K562 (cell line): ENCODE results near the gene KIF17. TPM values are rescaled to one million over a fixed set of nuclear protein-coding genes. Genes with fewer than 3 reads are reported as not detected.
A peak's percentile ranks its signal among the peaks of the same experiment; 100 is the strongest.

Source experiments
- ATAC-seq: fragments of 200-7000 bp; cut with Tn5 transposase; 3 replicates; pipeline ENCODE4 v1.9.1; 2020; ENCODE audit warnings: moderate library complexity
- BruUV-seq: library from RNA; stranded (reverse); fragments of 400-500 nt; replicated peaks from 2 replicates; lab custom pipeline; 2021; lab: Mats Ljungman, UMichigan
- CTCF ChIA-PET: fragments of 300-600 bp; formaldehyde crosslinking; extraction: SDS; loops from one replicate; lab custom pipeline; 2021; ENCODE audit warnings: low intra/inter-chr PET ratio; lab: Yijun Ruan, JAX
- POLR2A ChIA-PET: fragments of 300-600, 350-650 bp; sonication (Branson Sonifier 250); formaldehyde crosslinking; extraction: SDS; loops from one replicate; lab custom pipeline; 2021; ENCODE audit warnings: antibody characterized with exemption, inconsistent platforms; lab: Yijun Ruan, JAX
- DNase-seq, 4 experiments: peaks; one replicate each; pipeline versions ENCODE4 v3.0.0 to v3.0.0-alpha.2; 2011 to 2018; ENCODE audit warnings: low spot score in 3 of 4, mixed read lengths in 3 of 4; ENCODE audit errors: extremely low read depth in 1 of 4
- FAIRE-seq: peaks from 2 replicates; lab custom pipeline; 2011; peaks lifted over from hg19 to GRCh38; lab: Jason Lieb, UNC
- H2AFZ ChIP-seq: 2 replicates; pipeline ENCODE4 v1.6.0; 2011; ENCODE audit warnings: low read depth, low read length, control low read depth, inconsistent platforms
- H3K27ac ChIP-seq: fragments of 200-600 bp; 3 replicates; pipeline ENCODE4 v1.8.0; 2011; ENCODE audit warnings: low read depth, mild to moderate bottlenecking, control low read depth, inconsistent platforms, low read length, moderate library complexity, mixed read lengths; ENCODE audit errors: extremely low read depth
- H3K27me3 ChIP-seq, 2 experiments: fragments of 300-600 bp in 1 of 2; 2 replicates in 1 of 2; 3 replicates in 1 of 2; pipeline versions ENCODE4 v1.6.0 to v1.8.0; 2011; ENCODE audit warnings: inconsistent platforms in 2 of 2, low read length in 2 of 2, mild to moderate bottlenecking in 1 of 2, mixed read lengths in 1 of 2, moderate library complexity in 1 of 2; ENCODE audit not compliant: control insufficient read depth in 2 of 2, insufficient read depth in 2 of 2
- H3K36me3 ChIP-seq: fragments of 300-600 bp; 3 replicates; pipeline ENCODE4 v1.8.0; 2011; ENCODE audit warnings: mild to moderate bottlenecking, low read length, inconsistent platforms; ENCODE audit not compliant: control insufficient read depth, insufficient read depth
- H3K4me1 ChIP-seq, 2 experiments: fragments of 200-600 bp in 1 of 2; replicated peaks in 1 of 2; 2 replicates in 1 of 2; 3 replicates in 1 of 2; pipeline versions ENCODE4 v1.5.1 to v1.8.0; 2011; ENCODE audit warnings: inconsistent platforms in 2 of 2, low read length in 2 of 2, mild to moderate bottlenecking in 1 of 2, mixed read lengths in 1 of 2, moderate library complexity in 1 of 2; ENCODE audit not compliant: control insufficient read depth in 2 of 2, insufficient read depth in 2 of 2
- H3K4me2 ChIP-seq: 2 replicates; pipeline ENCODE4 v1.6.1; 2011; ENCODE audit warnings: low read length, control low read depth, inconsistent platforms, mixed read lengths; ENCODE audit not compliant: insufficient read depth
- H3K4me3 ChIP-seq: fragments of 200-600 bp; sonication (generic), shearing (Covaris generic); 2 replicates; pipeline ENCODE4 v1.5.1; 2016; ENCODE audit warnings: control low read depth, inconsistent platforms
- H3K79me2 ChIP-seq: fragments of 200-600 bp; 3 replicates; pipeline ENCODE4 v1.8.0; 2011; ENCODE audit warnings: low read length, inconsistent platforms; ENCODE audit not compliant: control insufficient read depth, insufficient read depth
- H3K9ac ChIP-seq, 2 experiments: 2 replicates each; pipeline versions ENCODE4 v1.6.0 to v1.6.1; 2011; ENCODE audit warnings: low read depth in 2 of 2, low read length in 2 of 2, control low read depth in 1 of 2, inconsistent platforms in 1 of 2, mild to moderate bottlenecking in 1 of 2, mixed read lengths in 1 of 2; ENCODE audit not compliant: insufficient read depth in 1 of 2
- H3K9me1 ChIP-seq: one replicate; pipeline ENCODE4 v1.6.0; 2011; ENCODE audit warnings: inconsistent platforms, mild to moderate bottlenecking, low read length, moderate library complexity; ENCODE audit not compliant: control insufficient read depth, insufficient read depth
- H3K9me3 ChIP-seq: replicated peaks from 2 replicates; pipeline ENCODE4 v1.5.1; 2011; ENCODE audit warnings: low read depth, low read length, inconsistent platforms; ENCODE audit not compliant: control insufficient read depth, insufficient read depth
- H4K20me1 ChIP-seq: replicated peaks from 2 replicates; pipeline ENCODE4 v1.6.1; 2011; ENCODE audit warnings: low read length, inconsistent platforms, mixed read lengths; ENCODE audit not compliant: control insufficient read depth, insufficient read depth
- BCOR ChIP-seq: fragments of 450-650 bp; IDR thresholded peaks from 2 replicates; pipeline ENCODE4 v1.6.1; 2016
- CTBP1 ChIP-seq: fragments of 450-650 bp; IDR thresholded peaks from 2 replicates; pipeline ENCODE4 v1.6.1; 2016; ENCODE audit warnings: borderline replicate concordance
- EHMT2 ChIP-seq: fragments of 450-650 bp; IDR thresholded peaks from 2 replicates; pipeline ENCODE4 v1.6.1; 2018; ENCODE audit warnings: antibody characterized with exemption
- HMGN3 ChIP-seq: IDR thresholded peaks from 2 replicates; pipeline ENCODE4 v1.6.1; 2011; ENCODE audit warnings: borderline replicate concordance, low read depth, mild to moderate bottlenecking, mixed read lengths, low read length; ENCODE audit not compliant: insufficient read length; ENCODE audit errors: extremely low read depth
- NR2C2 ChIP-seq, 2 experiments: fragments of 200-800 bp in 1 of 2; sonication (Bioruptor generic) in 1 of 2; sonication (generic) in 1 of 2; formaldehyde crosslinking in 1 of 2; IDR thresholded peaks; 2 replicates each; pipeline versions ENCODE4 v1.6.1 to v1.8.0; 2016 to 2022; ENCODE audit warnings: mild to moderate bottlenecking in 1 of 2, missing compliant biosample characterization in 1 of 2, missing genetic modification characterization in 1 of 2, missing genetic modification reagents in 1 of 2
- PRPF4 ChIP-seq: fragments of 200-400 bp; formaldehyde crosslinking; IDR thresholded peaks from one replicate; pipeline ENCODE4 v1.6.1; 2017; ENCODE audit warnings: low read length, low read depth, mild to moderate bottlenecking; ENCODE audit not compliant: insufficient read depth, poor library complexity, severe bottlenecking
- RBM25 ChIP-seq: fragments of 200-400 bp; formaldehyde crosslinking; IDR thresholded peaks from 2 replicates; pipeline ENCODE4 v1.6.1; 2018; ENCODE audit warnings: low read length, low read depth, moderate library complexity; ENCODE audit not compliant: severe bottlenecking
- ZFP36 ChIP-seq: fragments of 150-350 bp; IDR thresholded peaks from 2 replicates; pipeline ENCODE4 v1.6.1; 2018; ENCODE audit warnings: low read length, low read depth; ENCODE audit not compliant: partially characterized antibody
- ZNF239 ChIP-seq: fragments of 250-450 bp; sonication (Bioruptor Pico); IDR thresholded peaks from 2 replicates; pipeline ENCODE4 v1.4.0; 2020; ENCODE audit warnings: mild to moderate bottlenecking
- ZNF384 ChIP-seq: IDR thresholded peaks from 2 replicates; pipeline ENCODE4 v1.6.1; 2012; ENCODE audit warnings: low read depth, low read length, improper control_type of control experiment
- WGBS: fragments of 100-300 bp; shearing (Covaris generic); methylation state at CpG from one replicate; pipeline ENCODE4 v1.1.6; 2016; ENCODE audit warnings: low coverage, mixed read lengths; ENCODE audit not compliant: insufficient coverage; ENCODE audit errors: missing lambda C conversion rate; 5-methylcytosine and 5-hydroxymethylcytosine counted together
- in situ Hi-C: fragments of 300-500 bp; cut with MboI; formaldehyde crosslinking; loops from 4 replicates; pipeline ENCODE4 v1.15.0; 2018; ENCODE audit warnings: inconsistent platforms, mixed read lengths
- intact Hi-C: fragments of 100-400 bp; cut with micrococcal nuclease; formaldehyde crosslinking; loops from 2 replicates; pipeline ENCODE4 v1.14.2; 2022
- polyA plus RNA-seq, 8 experiments: library from polyadenylated mRNA; depleted of rRNA in 4 of 8; stranded (reverse) in 5 of 8; unstranded in 3 of 8; fragments of >200 nt; fragmentation: Nextera tagmentation in 2 of 8; fragmentation: Illumina TruSeq in 1 of 8; extraction: Ambion mirVana in 2 of 8; extraction: Trizol in 1 of 8; gene quantifications; 2 replicates each; pipeline versions ENCODE4 v1.2.1 to v1.2.3, GENCODE V29; 2011 to 2014; ENCODE audit warnings: inconsistent platforms in 1 of 8, missing spikeins in 1 of 8
- total RNA-seq, 7 experiments: library from RNA; depleted of rRNA in 6 of 7; stranded (reverse); fragments of >200 nt in 6 of 7; fragmentation: Illumina TruSeq in 2 of 7; extraction: Trizol in 2 of 7; gene quantifications; 2 replicates each; pipeline versions ENCODE4 v1.2.1 to v1.2.3, GENCODE V29; 2011 to 2021; ENCODE audit warnings: low replicate concordance in 1 of 7
- TF ChIP-seq, protein P1 (sequence below), 2 experiments: fragments of 450-650 bp; IDR thresholded peaks; 2 replicates each; pipeline ENCODE4 v1.6.1; 2018; ENCODE audit warnings: mild to moderate bottlenecking in 2 of 2, low read depth in 1 of 2; ENCODE audit not compliant: partially characterized antibody in 2 of 2

Gene KIF17
- total and polyA plus RNA-seq, 9 of the 15 experiments (the other 6 are each of a cell fraction or from before 2014, with no cell fraction given): 0.04 to 0.47 (median 0.18) TPM; not detected in 5

DNA sequence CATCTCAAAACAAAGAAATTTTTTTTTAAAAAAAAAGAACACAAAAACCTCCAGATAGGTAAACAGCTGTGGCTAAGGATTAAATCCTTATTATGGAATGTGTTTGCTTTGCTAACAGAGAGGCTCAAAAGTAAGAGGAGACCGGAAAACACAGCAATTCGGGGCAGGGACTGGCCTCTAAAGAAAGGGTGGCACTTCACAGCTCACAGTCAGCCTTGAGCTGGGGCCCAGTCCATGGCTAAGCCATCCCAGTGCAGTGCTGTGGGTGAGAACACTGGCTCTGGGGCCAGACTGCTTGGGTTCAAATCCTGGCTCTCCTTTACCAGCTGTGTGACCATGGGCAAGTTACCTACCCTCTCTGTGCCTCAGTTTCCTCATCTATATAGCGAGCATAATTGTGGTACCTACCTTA lies 28.2 kb downstream of the KIF17 start:
- no peak overlapping the region for H2AFZ ChIP-seq
- FAIRE-seq (no peak), ATAC-seq (no peak), DNase-seq (no peak)
- H3K4me1 ChIP-seq: peaks cover 0 to 12% of the 10 kb centered on the region in 2 experiments; a peak in 2 of 5 replicates
- intact Hi-C loops: loop anchor here (10.0 kb wide), 1 partner anchor 205 kb away; no protein-coding TSS in a partner anchor
- H3K9me1 ChIP-seq: no peaks in the 10 kb centered on the region
- H3K9ac ChIP-seq: no peak overlapping the region
- ChIA-PET POLR2A (no interaction called here), CTCF (no interaction called here)
- H3K27me3 ChIP-seq: peaks cover 32 to 71% of the 10 kb centered on the region in 2 experiments
- H3K27ac ChIP-seq: no peak overlapping the region
- 8% methylated on average over 3 of the region's 3 CpGs for WGBS
- no TSS peak for BruUV-seq
- 0 out of 2 replicates have a peak, but pooled peaks cover 6% of the 10 kb centered on the region for H4K20me1 ChIP-seq
- no peaks in the 10 kb centered on the region for H3K79me2 ChIP-seq
- H3K36me3 ChIP-seq: no peaks in the 10 kb centered on the region
- H3K4me3 ChIP-seq: no peak overlapping the region
- H3K4me2 ChIP-seq: no peak overlapping the region
- H3K9me3 ChIP-seq: no peaks in the 10 kb centered on the region
- peak; percentile 73 for TF ChIP-seq RBM25
- TF ChIP-seq ZNF239: no peak
- no peak for TF ChIP-seq NR2C2 (CRISPR knock-in tag; IDR thresholded peaks at IDR 0.05)
- TF ChIP-seq NR2C2 (tag; IDR thresholded peaks at IDR 0.05): no peak
- TF ChIP-seq BCOR: peak; percentile 66; the same call in 1 of the 2 replicates
- TF ChIP-seq CTBP1: no peak
- TF ChIP-seq, protein P1, sequence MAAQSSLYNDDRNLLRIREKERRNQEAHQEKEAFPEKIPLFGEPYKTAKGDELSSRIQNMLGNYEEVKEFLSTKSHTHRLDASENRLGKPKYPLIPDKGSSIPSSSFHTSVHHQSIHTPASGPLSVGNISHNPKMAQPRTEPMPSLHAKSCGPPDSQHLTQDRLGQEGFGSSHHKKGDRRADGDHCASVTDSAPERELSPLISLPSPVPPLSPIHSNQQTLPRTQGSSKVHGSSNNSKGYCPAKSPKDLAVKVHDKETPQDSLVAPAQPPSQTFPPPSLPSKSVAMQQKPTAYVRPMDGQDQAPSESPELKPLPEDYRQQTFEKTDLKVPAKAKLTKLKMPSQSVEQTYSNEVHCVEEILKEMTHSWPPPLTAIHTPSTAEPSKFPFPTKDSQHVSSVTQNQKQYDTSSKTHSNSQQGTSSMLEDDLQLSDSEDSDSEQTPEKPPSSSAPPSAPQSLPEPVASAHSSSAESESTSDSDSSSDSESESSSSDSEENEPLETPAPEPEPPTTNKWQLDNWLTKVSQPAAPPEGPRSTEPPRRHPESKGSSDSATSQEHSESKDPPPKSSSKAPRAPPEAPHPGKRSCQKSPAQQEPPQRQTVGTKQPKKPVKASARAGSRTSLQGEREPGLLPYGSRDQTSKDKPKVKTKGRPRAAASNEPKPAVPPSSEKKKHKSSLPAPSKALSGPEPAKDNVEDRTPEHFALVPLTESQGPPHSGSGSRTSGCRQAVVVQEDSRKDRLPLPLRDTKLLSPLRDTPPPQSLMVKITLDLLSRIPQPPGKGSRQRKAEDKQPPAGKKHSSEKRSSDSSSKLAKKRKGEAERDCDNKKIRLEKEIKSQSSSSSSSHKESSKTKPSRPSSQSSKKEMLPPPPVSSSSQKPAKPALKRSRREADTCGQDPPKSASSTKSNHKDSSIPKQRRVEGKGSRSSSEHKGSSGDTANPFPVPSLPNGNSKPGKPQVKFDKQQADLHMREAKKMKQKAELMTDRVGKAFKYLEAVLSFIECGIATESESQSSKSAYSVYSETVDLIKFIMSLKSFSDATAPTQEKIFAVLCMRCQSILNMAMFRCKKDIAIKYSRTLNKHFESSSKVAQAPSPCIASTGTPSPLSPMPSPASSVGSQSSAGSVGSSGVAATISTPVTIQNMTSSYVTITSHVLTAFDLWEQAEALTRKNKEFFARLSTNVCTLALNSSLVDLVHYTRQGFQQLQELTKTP (IDR thresholded peaks at IDR 0.05; ENCODE audit: low read depth in 1 of 2, partially characterized antibody in 2 of 2): no peak
- peak; percentile 66 for TF ChIP-seq ZFP36
- TF ChIP-seq PRPF4: no peak
- no peak for TF ChIP-seq EHMT2
- TF ChIP-seq ZNF384: no peak
- no peak for TF ChIP-seq HMGN3
- in situ Hi-C loops: no loop called here
